Osteoblast (primary cell): Measurements from ENCODE around the gene IRF7. TPM values are rescaled to one million over a fixed set of nuclear protein-coding genes. Genes with fewer than 3 reads are reported as not detected.
"Not testable (repeated sequence)": the region's sequence is repeated elsewhere in the genome, so short reads cannot be mapped to it uniquely, and the experiment has no call there.

Source experiments
- DNase-seq: peaks from one replicate; pipeline ENCODE4 v3.0.0; 2011; ENCODE audit warnings: low spot score, mixed read lengths; ENCODE audit not compliant: insufficient read length; ENCODE audit errors: missing footprints
- H2AFZ ChIP-seq: 2 replicates; pipeline ENCODE4 v1.6.0; 2011; ENCODE audit warnings: mild to moderate bottlenecking, low read length
- H3K27ac ChIP-seq: 2 replicates; pipeline ENCODE4 v1.5.1; 2011; ENCODE audit warnings: mild to moderate bottlenecking, low read depth, low read length, moderate library complexity
- H3K27me3 ChIP-seq: 2 replicates; pipeline ENCODE4 v1.6.0; 2012; ENCODE audit warnings: mild to moderate bottlenecking, control low read depth, inconsistent platforms, low read length, moderate library complexity; ENCODE audit not compliant: insufficient read depth
- H3K36me3 ChIP-seq: 2 replicates; pipeline ENCODE4 v1.5.1; 2011; ENCODE audit warnings: mild to moderate bottlenecking, low read length, control low read depth, moderate library complexity; ENCODE audit not compliant: insufficient read depth
- H3K4me1 ChIP-seq: 2 replicates; pipeline ENCODE4 v1.5.1; 2011; ENCODE audit warnings: mild to moderate bottlenecking, low read length, control low read depth, moderate library complexity; ENCODE audit not compliant: insufficient read depth
- H3K4me2 ChIP-seq: 2 replicates; pipeline ENCODE4 v1.6.0; 2011; ENCODE audit warnings: mild to moderate bottlenecking, low read length; ENCODE audit not compliant: insufficient read depth
- H3K4me3 ChIP-seq: fragments of 200-600 bp; sonication (generic); 3 replicates; pipeline ENCODE4 v1.5.1; 2012; ENCODE audit warnings: mild to moderate bottlenecking, low read length, inconsistent platforms; ENCODE audit not compliant: insufficient read depth
- H3K79me2 ChIP-seq: 2 replicates; pipeline ENCODE4 v1.6.0; 2012; ENCODE audit warnings: mild to moderate bottlenecking, low read length, control low read depth, inconsistent platforms; ENCODE audit not compliant: insufficient read depth
- H3K9me3 ChIP-seq: 2 replicates; pipeline ENCODE4 v1.5.1; 2011; ENCODE audit warnings: low read depth, low read length, control low read depth
- H4K20me1 ChIP-seq: 2 replicates; pipeline ENCODE4 v1.6.0; 2012; ENCODE audit warnings: mild to moderate bottlenecking, low read length, control low read depth; ENCODE audit not compliant: insufficient read depth
- CTCF ChIP-seq: IDR thresholded peaks from 2 replicates; pipeline ENCODE4 v1.5.1; 2011; ENCODE audit warnings: mild to moderate bottlenecking, low read depth, low read length, moderate library complexity; ENCODE audit errors: extremely low read depth
- total RNA-seq: library from RNA; depleted of rRNA; stranded (reverse); fragments of >200 nt; gene quantifications from 2 replicates; pipeline ENCODE4 v1.2.3, GENCODE V29; 2012

Gene IRF7
- total RNA-seq, 1 donor: 21.4 TPM

- no peak for TF ChIP-seq CTCF
- Histone ChIP-seq H4K20me1 (peaks cover 29% of the 10 kb centered on the region), H3K9me3 (no peaks in the 10 kb centered on the region), H3K27ac (no peak overlapping the region), H3K4me2 (peak overlapping the region; percentile 86), H3K4me3 (peak overlapping the region; percentile 74), H3K36me3 (no peaks in the 10 kb centered on the region), H2AFZ (no peak overlapping the region), H3K4me1 (peaks cover 12% of the 10 kb centered on the region), H3K27me3 (peaks cover 6% of the 10 kb centered on the region), H3K79me2 (peaks cover 31% of the 10 kb centered on the region)
- peak; percentile 90 for DNase-seq
Observed at GRCh38 chr11:574632-575312, 41.0 kb downstream of the IRF7 start.

GRCh38 chr11:574031-574570 lies 41.6 kb downstream of the IRF7 start:
- H3K4me2 ChIP-seq, H3K27ac ChIP-seq, DNase-seq, H3K9me3 ChIP-seq, H2AFZ ChIP-seq, H3K36me3 ChIP-seq, H3K4me3 ChIP-seq: not testable (repeated sequence)
- Histone ChIP-seq H3K4me1 (peaks cover 12% of the 10 kb centered on the region), H4K20me1 (peaks cover 23% of the 10 kb centered on the region), H3K27me3 (peaks cover 13% of the 10 kb centered on the region), H3K79me2 (peaks cover 24% of the 10 kb centered on the region)

GRCh38 chr11:573146-573759 lies 42.5 kb downstream of the IRF7 start:
- TF ChIP-seq CTCF: no peak
- H3K4me1 ChIP-seq: peaks cover 11% of the 10 kb centered on the region
- no peak overlapping the region for H2AFZ ChIP-seq
- H3K9me3 ChIP-seq: no peaks in the 10 kb centered on the region
- no peak overlapping the region for H3K27ac ChIP-seq
- peak; percentile 77 for DNase-seq
- peaks cover 16% of the 10 kb centered on the region for H3K79me2 ChIP-seq
- H3K4me2 ChIP-seq: no peak overlapping the region
- no peak overlapping the region for H3K4me3 ChIP-seq
- H4K20me1 ChIP-seq: peaks cover 15% of the 10 kb centered on the region
- no peaks in the 10 kb centered on the region for H3K36me3 ChIP-seq
- peaks cover 14% of the 10 kb centered on the region for H3K27me3 ChIP-seq

- no peaks in the 10 kb centered on the region for H3K9me3 ChIP-seq
- H3K4me3 ChIP-seq: no peak overlapping the region
- H3K4me1 ChIP-seq: peaks cover 2% of the 10 kb centered on the region
- H3K27me3 ChIP-seq: peaks cover 20% of the 10 kb centered on the region
- no peak for TF ChIP-seq CTCF
- no peaks in the 10 kb centered on the region for H3K36me3 ChIP-seq
- H3K79me2 ChIP-seq: peaks cover under 1% of the 10 kb centered on the region
- no peak for DNase-seq
- no peak overlapping the region for H2AFZ ChIP-seq
- peaks cover 2% of the 10 kb centered on the region for H4K20me1 ChIP-seq
- no peak overlapping the region for H3K27ac ChIP-seq
- H3K4me2 ChIP-seq: no peak overlapping the region
Observed at GRCh38 chr11:571802-572185, 44.0 kb downstream of the IRF7 start.
